GM12892 (cell line): ENCODE measurements around the gene ITIH5.

ENCODE experiments used
- DNase-seq: peaks from one replicate; pipeline ENCODE4 v3.0.0; 2011; ENCODE audit not compliant: insufficient read length
- FAIRE-seq: peaks from 2 replicates; lab custom pipeline; 2011; peaks lifted over from hg19 to GRCh38; lab: Jason Lieb, UNC
- POLR2A ChIP-seq: IDR thresholded peaks from 2 replicates; pipeline ENCODE4 v1.6.1; 2011; ENCODE audit warnings: low read depth, low read length, control low read depth
- POLR2AphosphoS5 ChIP-seq: IDR thresholded peaks from 2 replicates; pipeline ENCODE4 v1.6.1; 2011; ENCODE audit warnings: low read depth, low read length, control low read depth
- TAF1 ChIP-seq: IDR thresholded peaks from 2 replicates; pipeline ENCODE4 v1.6.1; 2011; ENCODE audit warnings: low read depth, mild to moderate bottlenecking, control low read depth, low read length, borderline replicate concordance

The ITIH5 gene

GRCh38 chr10:7610651-7611389 lies 55.9 kb downstream of the ITIH5 start:
- DNase-seq: no peak
- FAIRE-seq: no peak

GRCh38 chr10:7610026-7610425 lies 56.7 kb downstream of the ITIH5 start:
- no peak for FAIRE-seq
- TF ChIP-seq TAF1 (no peak), POLR2A (no peak)
- DNase-seq: no peak

More at GRCh38 chr10:7610651-7611389, 55.9 kb downstream of the ITIH5 start:
- TF ChIP-seq POLR2A (no peak), POLR2AphosphoS5 (no peak), TAF1 (no peak)

- FAIRE-seq (no peak), DNase-seq (no peak)
- TF ChIP-seq POLR2AphosphoS5 (no peak), POLR2A (no peak)
Measured at GRCh38 chr10:7609556-7609955, 57.2 kb downstream of the ITIH5 start.

- FAIRE-seq: no peak
- TF ChIP-seq TAF1 (no peak), POLR2AphosphoS5 (no peak), POLR2A (no peak)
Measured at GRCh38 chr10:7608001-7608400, 58.8 kb downstream of the ITIH5 start.

GRCh38 chr10:7606951-7607404 lies 59.8 kb downstream of the ITIH5 start:
- FAIRE-seq (no peak), DNase-seq (no peak)
- TF ChIP-seq TAF1: no peak
- TF ChIP-seq POLR2AphosphoS5: no peak
- TF ChIP-seq POLR2A: no peak

More at GRCh38 chr10:7608001-7608400, 58.8 kb downstream of the ITIH5 start:
- no peak for DNase-seq

- TF ChIP-seq POLR2AphosphoS5 (no peak), POLR2A (no peak)
- DNase-seq: no peak
- no peak for FAIRE-seq
Measured at GRCh38 chr10:7605565-7606295, 61.0 kb downstream of the ITIH5 start.

GRCh38 chr10:7601023-7601656 lies 65.6 kb downstream of the ITIH5 start:
- TF ChIP-seq POLR2A: no peak
- no peak for TF ChIP-seq TAF1
- TF ChIP-seq POLR2AphosphoS5: no peak
- no peak for DNase-seq
- no peak for FAIRE-seq

GRCh38 chr10:7598771-7599170 lies 68.0 kb downstream of the ITIH5 start:
- no peak for DNase-seq
- no peak for FAIRE-seq
- no peak for TF ChIP-seq TAF1
- no peak for TF ChIP-seq POLR2AphosphoS5
- no peak for TF ChIP-seq POLR2A

GRCh38 chr10:7596356-7596755 lies 70.4 kb downstream of the ITIH5 start:
- FAIRE-seq: no peak

GRCh38 chr10:7593905-7594304 lies 72.9 kb downstream of the ITIH5 start:
- TF ChIP-seq POLR2A (no peak), POLR2AphosphoS5 (no peak), TAF1 (no peak)
- DNase-seq (no peak), FAIRE-seq (no peak)

More at GRCh38 chr10:7596356-7596755, 70.4 kb downstream of the ITIH5 start:
- DNase-seq: no peak
- TF ChIP-seq POLR2AphosphoS5: no peak

GRCh38 chr10:7593063-7593462 lies 73.7 kb downstream of the ITIH5 start:
- DNase-seq (no peak), FAIRE-seq (no peak)
- TF ChIP-seq POLR2A (no peak), TAF1 (no peak), POLR2AphosphoS5 (no peak)

- no peak for TF ChIP-seq TAF1
- no peak for TF ChIP-seq POLR2A
- TF ChIP-seq POLR2AphosphoS5: no peak
- DNase-seq: no peak
- FAIRE-seq: no peak
Measured at GRCh38 chr10:7592627-7593026, 74.1 kb downstream of the ITIH5 start.
